CD14-positive monocyte (primary cell): Measurements from ENCODE around the gene KCTD20. TPM values are rescaled to one million over a fixed set of nuclear protein-coding genes. Genes with fewer than 3 reads are reported as not detected.

Experiments used
- DNase-seq, 3 donors: peaks; one replicate each; pipeline ENCODE4 v3.0.0-alpha.2; 2011 to 2022
- H2AFZ ChIP-seq: 2 replicates; pipeline ENCODE4 v1.6.0; 2012; ENCODE audit warnings: mild to moderate bottlenecking, low read depth, low read length, inconsistent platforms; ENCODE audit not compliant: insufficient read depth, poor library complexity, severe bottlenecking
- H3K27ac ChIP-seq, 2 donors: 1 replicate in 1 of 2; 2 replicates in 1 of 2; pipeline ENCODE4 v1.5.1; 2012 to 2013; ENCODE audit warnings: low read length in 2 of 2, control low read depth in 1 of 2, inconsistent platforms in 1 of 2, low read depth in 1 of 2, mild to moderate bottlenecking in 1 of 2
- H3K27me3 ChIP-seq, 2 donors: one replicate each; pipeline versions ENCODE4 v1.6.0 to v1.6.1; 2011 to 2013; ENCODE audit warnings: low read length in 2 of 2; ENCODE audit not compliant: control insufficient read depth in 2 of 2, insufficient read depth in 2 of 2
- H3K36me3 ChIP-seq, 2 donors: replicated peaks in 1 of 2; 1 replicate in 1 of 2; 2 replicates in 1 of 2; pipeline versions ENCODE4 v1.5.1 to v1.6.1; 2012 to 2013; ENCODE audit warnings: low read length in 2 of 2, control low read depth in 1 of 2, inconsistent platforms in 1 of 2, mild to moderate bottlenecking in 1 of 2; ENCODE audit not compliant: insufficient read depth in 2 of 2, control insufficient read depth in 1 of 2
- H3K4me1 ChIP-seq, 2 donors: 1 replicate in 1 of 2; 2 replicates in 1 of 2; pipeline versions ENCODE4 v1.5.1 to v1.6.1; 2012 to 2013; ENCODE audit warnings: low read length in 2 of 2, control low read depth in 1 of 2, inconsistent platforms in 1 of 2, mild to moderate bottlenecking in 1 of 2, moderate library complexity in 1 of 2; ENCODE audit not compliant: insufficient read depth in 2 of 2, control insufficient read depth in 1 of 2
- H3K4me2 ChIP-seq: replicated peaks from 2 replicates; pipeline ENCODE3; 2012; ENCODE audit warnings: low read length, moderate library complexity, mild to moderate bottlenecking; ENCODE audit not compliant: poor library complexity, severe bottlenecking; ENCODE audit errors: extremely low read depth
- H3K4me3 ChIP-seq, 3 experiments: fragments of 200-600 bp in 1 of 3; sonication (generic) in 1 of 3; replicated peaks in 1 of 3; 1 replicate in 2 of 3; 2 replicates in 1 of 3; pipeline ENCODE4 v1.5.1; 2011 to 2013; ENCODE audit warnings: low read length in 3 of 3, mild to moderate bottlenecking in 3 of 3, control low read depth in 2 of 3, low read depth in 2 of 3, inconsistent platforms in 1 of 3, moderate library complexity in 1 of 3
- H3K79me2 ChIP-seq: 2 replicates; pipeline ENCODE4 v1.6.0; 2012; ENCODE audit warnings: mild to moderate bottlenecking, control low read depth, inconsistent platforms, low read length, moderate library complexity; ENCODE audit not compliant: insufficient read depth
- H3K9ac ChIP-seq: 2 replicates; pipeline ENCODE4 v1.6.0; 2017; ENCODE audit warnings: low read length, mild to moderate bottlenecking; ENCODE audit not compliant: insufficient read depth, poor library complexity, severe bottlenecking
- H3K9me3 ChIP-seq, 2 donors: replicated peaks in 1 of 2; 1 replicate in 1 of 2; 2 replicates in 1 of 2; pipeline versions ENCODE4 v1.5.1 to v1.6.1; 2012 to 2013; ENCODE audit warnings: low read length in 2 of 2, control low read depth in 1 of 2; ENCODE audit not compliant: control insufficient read depth in 1 of 2, insufficient read depth in 1 of 2
- H4K20me1 ChIP-seq: 2 replicates; pipeline ENCODE4 v1.6.0; 2012; ENCODE audit warnings: mild to moderate bottlenecking, low read length, control low read depth, moderate library complexity; ENCODE audit not compliant: insufficient read depth
- H3K27ac Mint-ChIP-seq, 7 donors: one replicate each; pipeline ENCODE4 v1.8.0; 2020; ENCODE audit warnings: mild to moderate bottlenecking in 7 of 7, mixed read lengths in 7 of 7, moderate library complexity in 6 of 7, inconsistent platforms in 2 of 7
- H3K27me3 Mint-ChIP-seq, 3 donors: one replicate each; pipeline ENCODE4 v1.8.0; 2021 to 2022; ENCODE audit warnings: low read depth in 3 of 3, mild to moderate bottlenecking in 3 of 3, mixed read lengths in 3 of 3, moderate library complexity in 3 of 3, inconsistent platforms in 1 of 3
- H3K36me3 Mint-ChIP-seq, 2 donors: one replicate each; pipeline ENCODE4 v1.8.0; 2020; ENCODE audit warnings: mixed read lengths in 2 of 2, inconsistent platforms in 1 of 2, mild to moderate bottlenecking in 1 of 2
- H3K4me1 Mint-ChIP-seq: one replicate; pipeline ENCODE4 v1.8.0; 2020; ENCODE audit warnings: mild to moderate bottlenecking, mixed read lengths
- H3K4me3 Mint-ChIP-seq, 2 donors: one replicate each; pipeline ENCODE4 v1.8.0; 2020; ENCODE audit warnings: mild to moderate bottlenecking in 2 of 2, mixed read lengths in 2 of 2, moderate library complexity in 1 of 2
- H3K9me3 Mint-ChIP-seq, 7 donors: one replicate each; pipeline ENCODE4 v1.8.0; 2020 to 2022; ENCODE audit warnings: mixed read lengths in 7 of 7, mild to moderate bottlenecking in 6 of 7, moderate library complexity in 6 of 7, inconsistent platforms in 2 of 7
- CTCF ChIP-seq: fragments of 200-600 bp; IDR thresholded peaks from one replicate; pipeline ENCODE4 v1.8.0; 2022; ENCODE audit warnings: antibody characterized with exemption, mild to moderate bottlenecking
- WGBS: methylation state at CpG from one replicate; pipeline ENCODE4 v1.1.5; 2013; ENCODE audit warnings: missing lambda C conversion rate; ENCODE audit not compliant: insufficient coverage; 5-methylcytosine and 5-hydroxymethylcytosine counted together
- intact Hi-C, 2 donors: fragments of 100-400 bp; cut with micrococcal nuclease; formaldehyde crosslinking; loops; one replicate each; pipeline versions ENCODE4 v1.15.0 to v1.15.1; 2023
- polyA plus RNA-seq, 3 donors: library from polyadenylated mRNA; depleted of rRNA in 1 of 3; unstranded in 2 of 3; stranded (reverse) in 1 of 3; fragments of 300-500 nt in 2 of 3; fragments of >200 nt in 1 of 3; fragmentation: Illumina TruSeq in 2 of 3; gene quantifications; 1 replicate in 2 of 3; 2 replicates in 1 of 3; pipeline ENCODE4 v1.2.3, GENCODE V29; 2012 to 2021

KCTD20 gene
- polyA plus RNA-seq, 3 donors: 23.7 to 79.7 (median 73.9) TPM

- no CpG with 5 or more reads among the region's 2 CpGs for WGBS
- Mint-ChIP-seq H3K36me3 (no peaks in the 10 kb centered on the region), H3K9me3 (no peaks in the 10 kb centered on the region), H3K4me1 (no peaks in the 10 kb centered on the region), H3K4me3 (no peak overlapping the region), H3K27me3 (peaks cover 3 to 4% (median 3%) of the 10 kb centered on the region in 3 donors), H3K27ac (no peak overlapping the region)
- TF ChIP-seq CTCF: no peak
- H3K9ac ChIP-seq: no peak overlapping the region
- intact Hi-C loops: loop anchor here in 1 of 2 donors (2.0 kb wide), 1 partner anchor 14 kb away; no protein-coding TSS in a partner anchor
- H3K27ac ChIP-seq: no peak overlapping the region
- H4K20me1 ChIP-seq: no peaks in the 10 kb centered on the region
- DNase-seq: no peak
- no peaks in the 10 kb centered on the region for H3K27me3 ChIP-seq
- H3K9me3 ChIP-seq: no peaks in the 10 kb centered on the region
- H3K36me3 ChIP-seq: no peaks in the 10 kb centered on the region
- H3K79me2 ChIP-seq: no peaks in the 10 kb centered on the region
- H3K4me3 ChIP-seq: no peak overlapping the region
- no peak overlapping the region for H2AFZ ChIP-seq
- H3K4me1 ChIP-seq: no peaks in the 10 kb centered on the region
- no peak overlapping the region for H3K4me2 ChIP-seq
Measured at GRCh38 chr6:36430351-36430750, 12.4 kb upstream of the KCTD20 start.

GRCh38 chr6:36431197-36431596 is 11.6 kb upstream of the KCTD20 start:
- intact Hi-C loops: loop anchor here in 1 of 2 donors (2.0 kb wide), 1 partner anchor 14 kb away; no protein-coding TSS in a partner anchor
- WGBS: 100% methylated on average over 1 of the region's 4 CpGs
- no peak for TF ChIP-seq CTCF

More at GRCh38 chr6:36431197-36431596, 11.6 kb upstream of the KCTD20 start:
- Histone ChIP-seq H3K36me3 (no peaks in the 10 kb centered on the region), H3K79me2 (no peaks in the 10 kb centered on the region), H3K27me3 (no peaks in the 10 kb centered on the region), H3K9me3 (no peaks in the 10 kb centered on the region), H3K9ac (no peak overlapping the region), H3K4me3 (no peak overlapping the region), H3K4me1 (no peaks in the 10 kb centered on the region), H2AFZ (no peak overlapping the region), H4K20me1 (no peaks in the 10 kb centered on the region), H3K4me2 (no peak overlapping the region), H3K27ac (no peak overlapping the region)
- DNase-seq: no peak
- H3K27ac Mint-ChIP-seq: no peak overlapping the region
- H3K4me1 Mint-ChIP-seq: peaks cover 1% of the 10 kb centered on the region
- H3K4me3 Mint-ChIP-seq: no peak overlapping the region
- H3K9me3 Mint-ChIP-seq: no peaks in the 10 kb centered on the region
- peaks cover 3 to 4% (median 3%) of the 10 kb centered on the region in 3 donors for H3K27me3 Mint-ChIP-seq
- H3K36me3 Mint-ChIP-seq: no peaks in the 10 kb centered on the region
